Peyer's patch (tissue), 4 donors: ENCODE results near the gene DHRS7B.

Source experiments
- POLR2A ChIP-seq, 2 donors: fragments of 450-650 bp; IDR thresholded peaks; one replicate each; pipeline ENCODE4 v1.5.1; 2017; ENCODE audit warnings: antibody characterized with exemption in 2 of 2, mild to moderate bottlenecking in 2 of 2, moderate library complexity in 2 of 2
- TF ChIP-seq, protein P1 (sequence below), 6 experiments: fragments of 450-650 bp in 4 of 6; fragments of 200-600 bp in 2 of 6; sonication (generic) in 1 of 6; IDR thresholded peaks; one replicate each; pipeline ENCODE4 v1.5.1; 2017 to 2019; ENCODE audit warnings: antibody characterized with exemption in 6 of 6, mild to moderate bottlenecking in 3 of 6, moderate library complexity in 1 of 6

DNA sequence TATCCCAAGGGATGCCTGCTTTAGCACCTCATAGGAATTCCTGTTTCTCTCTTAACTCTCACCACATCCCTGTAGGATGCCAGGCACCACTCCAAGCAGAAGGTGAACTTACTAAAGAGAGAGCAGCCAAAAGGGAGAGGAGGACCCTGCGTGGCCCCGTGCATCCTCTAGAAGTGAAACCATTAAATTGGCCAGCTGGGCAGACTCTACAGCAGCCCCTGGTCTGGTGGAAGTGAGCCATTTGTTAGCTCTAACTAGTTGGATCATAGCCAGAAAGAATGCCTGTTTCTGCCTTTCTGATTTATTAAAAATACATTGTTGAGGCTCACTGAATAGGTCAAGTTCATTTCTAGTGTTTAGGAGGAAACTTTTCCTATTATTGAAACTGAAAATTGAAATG is 64.9 kb downstream of the DHRS7B start:
- TF ChIP-seq, protein P1, sequence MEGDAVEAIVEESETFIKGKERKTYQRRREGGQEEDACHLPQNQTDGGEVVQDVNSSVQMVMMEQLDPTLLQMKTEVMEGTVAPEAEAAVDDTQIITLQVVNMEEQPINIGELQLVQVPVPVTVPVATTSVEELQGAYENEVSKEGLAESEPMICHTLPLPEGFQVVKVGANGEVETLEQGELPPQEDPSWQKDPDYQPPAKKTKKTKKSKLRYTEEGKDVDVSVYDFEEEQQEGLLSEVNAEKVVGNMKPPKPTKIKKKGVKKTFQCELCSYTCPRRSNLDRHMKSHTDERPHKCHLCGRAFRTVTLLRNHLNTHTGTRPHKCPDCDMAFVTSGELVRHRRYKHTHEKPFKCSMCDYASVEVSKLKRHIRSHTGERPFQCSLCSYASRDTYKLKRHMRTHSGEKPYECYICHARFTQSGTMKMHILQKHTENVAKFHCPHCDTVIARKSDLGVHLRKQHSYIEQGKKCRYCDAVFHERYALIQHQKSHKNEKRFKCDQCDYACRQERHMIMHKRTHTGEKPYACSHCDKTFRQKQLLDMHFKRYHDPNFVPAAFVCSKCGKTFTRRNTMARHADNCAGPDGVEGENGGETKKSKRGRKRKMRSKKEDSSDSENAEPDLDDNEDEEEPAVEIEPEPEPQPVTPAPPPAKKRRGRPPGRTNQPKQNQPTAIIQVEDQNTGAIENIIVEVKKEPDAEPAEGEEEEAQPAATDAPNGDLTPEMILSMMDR (IDR thresholded peaks at IDR 0.05): no peak
- no peak for TF ChIP-seq POLR2A (IDR thresholded peaks at IDR 0.05)
